DMS153 (cell line): ENCODE measurements around the gene RHEBL1.

Source experiments
- DNase-seq: peaks from one replicate; lab custom pipeline; 2025; lab: John Stamatoyannopoulos, UW

Gene RHEBL1

GRCh38 chr12:49019443-49020324 is 50.1 kb downstream of the RHEBL1 start:
- no peak for DNase-seq

- DNase-seq = no peak
Observed at GRCh38 chr12:49019120-49019430, 50.7 kb downstream of the RHEBL1 start.

DNA sequence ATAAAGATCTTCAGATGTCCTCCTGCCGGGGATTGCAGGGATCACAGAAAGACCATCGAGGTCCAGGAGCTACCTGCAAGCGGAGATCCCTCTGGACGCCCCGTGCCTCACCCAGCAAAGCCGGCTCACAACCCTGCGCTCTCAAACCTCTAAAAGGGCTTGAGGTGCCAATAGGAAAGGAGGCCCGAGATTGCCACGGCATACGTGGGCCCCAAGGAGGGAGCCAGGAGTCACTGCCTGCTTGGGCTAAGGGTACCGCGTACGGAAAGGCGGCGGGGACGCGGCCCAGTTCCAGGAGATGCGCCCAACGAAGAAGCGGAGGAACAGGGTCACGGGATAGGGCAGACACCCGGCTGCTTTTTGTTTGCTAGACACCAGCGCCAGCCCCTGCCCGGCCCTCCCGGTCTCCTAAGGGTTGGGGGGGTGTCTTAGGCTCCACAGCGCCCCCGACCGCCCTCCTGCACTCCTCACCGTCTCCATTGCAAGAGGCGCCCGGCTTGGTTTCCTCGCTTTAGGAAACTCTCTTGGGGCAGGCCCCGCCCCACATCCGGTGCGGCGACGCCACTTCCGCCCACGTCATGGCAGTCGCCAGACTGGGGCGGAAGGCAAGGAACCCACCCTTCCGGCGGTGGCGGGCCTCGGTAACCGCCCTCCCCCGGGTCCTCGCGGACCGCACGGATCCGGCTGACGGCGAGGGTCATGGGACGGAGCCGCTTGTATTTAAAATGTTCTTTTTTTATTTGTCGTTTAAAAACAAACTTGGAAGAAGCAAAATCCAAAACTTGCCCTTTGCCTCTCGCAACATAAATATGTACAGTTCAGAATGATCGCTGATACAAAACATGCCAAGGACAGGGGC is 51.3 kb downstream of the RHEBL1 start, which contains the start of gene PRKAG1:
TSS of gene PRKAG1 (minus strand) at position 516 of the 859 bp plus-strand sequence. CDS start at position 480, 36 bp downstream.
- DNase-seq = peak; percentile 89

GRCh38 chr12:49017891-49018260 is 51.9 kb downstream of the RHEBL1 start:
- DNase-seq = no peak

- no peak for DNase-seq
Observed at GRCh38 chr12:49015196-49015595, 54.6 kb downstream of the RHEBL1 start.
